Measurements from ENCODE around the gene COL6A1. TPM values are rescaled to one million over a fixed set of nuclear protein-coding genes. Genes with fewer than 3 reads are reported as not detected.

Gene COL6A1
- total RNA-seq, 1 experiment from 2014 or later: 87.5 TPM

GRCh38 chr21:46014828-46015227, 33.3 kb downstream of the COL6A1 start:
- Histone ChIP-seq H3K9ac (ENCODE audit: low read length) (no peak overlapping the region), H4K20me1 (ENCODE audit: insufficient read depth) (no peaks in the 10 kb centered on the region), H3K4me1 (ENCODE audit: control insufficient read depth in 1 of 2, insufficient read depth in 2 of 2, low read length in 2 of 2) (no peaks in the 10 kb centered on the region), H3K9me2 (ENCODE audit: insufficient read depth) (no peaks in the 10 kb centered on the region), H3K36me3 (ENCODE audit: control insufficient read depth in 1 of 2, insufficient read depth in 2 of 2, low read length in 2 of 2) (no peaks in the 10 kb centered on the region), H3K4me3 (replicated peaks in 1 of 2; ENCODE audit: low read depth in 1 of 2, low read length in 2 of 2) (no peak overlapping the region), H3K27ac (ENCODE audit: low read depth, low read length) (no peak overlapping the region), H3K79me2 (ENCODE audit: insufficient read depth, low read length) (no peaks in the 10 kb centered on the region), H3K9me3 (ENCODE audit: control insufficient read depth in 1 of 2, insufficient read depth in 1 of 2, low read depth in 1 of 2, low read length in 2 of 2) (no peaks in the 10 kb centered on the region), H3K27me3 (ENCODE audit: insufficient read depth, low read length) (peaks cover 46% of the 10 kb centered on the region), H3K4me2 (ENCODE audit: low read length) (no peak overlapping the region), H2AFZ (ENCODE audit: low read depth, low read length, poor library complexity, severe bottlenecking) (no peak overlapping the region)
- CTCF ChIA-PET: interaction anchor here (1.3 kb wide), 1 partner anchor 41 kb away, joined by 3 read pairs; no protein-coding TSS in a partner anchor
- POLR2A ChIA-PET: no interaction called here
- ATAC-seq (no peak), DNase-seq (ENCODE audit: low read depth, low spot score) (no peak)
- intact Hi-C loops (cut with micrococcal nuclease): no loop called here
- no TSS peak for BruUV-seq (replicated peaks)
- RAD21 ChIA-PET (ENCODE audit: low non-redundant PET in 1 of 2, low total read pairs in 2 of 2, uncharacterized antibody in 2 of 2, unreplicated experiment in 2 of 2): no interaction called here
- TF ChIP-seq TCF7L2 (IDR thresholded peaks at IDR 0.05; ENCODE audit: borderline replicate concordance, extremely low read depth, insufficient read depth, insufficient read length) (no peak), RAD21 (IDR thresholded peaks at IDR 0.05; ENCODE audit: low read depth) (no peak), EZH2phosphoT487 (IDR thresholded peaks at IDR 0.05; ENCODE audit: borderline replicate concordance) (no peak), SRF (IDR thresholded peaks at IDR 0.05; ENCODE audit: low read depth) (no peak), CBX3 (IDR thresholded peaks at IDR 0.05; ENCODE audit: low read depth) (no peak), ELF1 (IDR thresholded peaks at IDR 0.05; ENCODE audit: borderline replicate concordance, low read depth) (no peak), POLR2AphosphoS5 (IDR thresholded peaks at IDR 0.05; ENCODE audit: low read depth, low read length) (no peak), YY1 (IDR thresholded peaks at IDR 0.05; ENCODE audit: extremely low read depth, insufficient replicate concordance, low read depth, low read length) (no peak), ATF3 (IDR thresholded peaks at IDR 0.05) (no peak), MAX (IDR thresholded peaks at IDR 0.05) (no peak), SIN3A (IDR thresholded peaks at IDR 0.05; ENCODE audit: low read depth) (no peak), CEBPB (IDR thresholded peaks at IDR 0.05; ENCODE audit: low read depth) (no peak)

- H3K4me3 ChIP-seq (replicated peaks in 1 of 2; ENCODE audit: low read depth in 1 of 2, low read length in 2 of 2): no peak overlapping the region
- no peaks in the 10 kb centered on the region for H3K4me1 ChIP-seq (ENCODE audit: control insufficient read depth in 1 of 2, insufficient read depth in 2 of 2, low read length in 2 of 2)
- BruUV-seq (replicated peaks): no TSS peak
- intact Hi-C loops (cut with micrococcal nuclease): no loop called here
- no peaks in the 10 kb centered on the region for H3K79me2 ChIP-seq (ENCODE audit: insufficient read depth, low read length)
- H3K9me3 ChIP-seq (ENCODE audit: control insufficient read depth in 1 of 2, insufficient read depth in 1 of 2, low read depth in 1 of 2, low read length in 2 of 2): no peaks in the 10 kb centered on the region
- DNase-seq (ENCODE audit: low read depth, low spot score) (no peak), ATAC-seq (no peak)
- H4K20me1 ChIP-seq (ENCODE audit: insufficient read depth): no peaks in the 10 kb centered on the region
- POLR2A ChIA-PET: no interaction called here
- H3K27me3 ChIP-seq (ENCODE audit: insufficient read depth, low read length): peaks cover 46% of the 10 kb centered on the region
- TF ChIP-seq CEBPB (IDR thresholded peaks at IDR 0.05; ENCODE audit: low read depth): no peak
- TF ChIP-seq SRF (IDR thresholded peaks at IDR 0.05; ENCODE audit: low read depth): no peak
- no peak for TF ChIP-seq ATF3 (IDR thresholded peaks at IDR 0.05)
- TF ChIP-seq REST (IDR thresholded peaks at IDR 0.05; ENCODE audit: low read depth): no peak
- no peak for TF ChIP-seq ELF1 (IDR thresholded peaks at IDR 0.05; ENCODE audit: borderline replicate concordance, low read depth)
- TF ChIP-seq EZH2phosphoT487 (IDR thresholded peaks at IDR 0.05; ENCODE audit: borderline replicate concordance): no peak
- no peak for TF ChIP-seq ZNF274 (IDR thresholded peaks at IDR 0.05; ENCODE audit: low read depth, low read length)
- no peak for TF ChIP-seq FOSL1 (IDR thresholded peaks at IDR 0.05; ENCODE audit: low read depth)
- no peak for TF ChIP-seq MAX (IDR thresholded peaks at IDR 0.05)
- no peak for TF ChIP-seq ZFX (IDR thresholded peaks at IDR 0.05)
- no peak for TF ChIP-seq SIN3A (IDR thresholded peaks at IDR 0.05; ENCODE audit: low read depth)
- H2AFZ ChIP-seq (ENCODE audit: low read depth, low read length, poor library complexity, severe bottlenecking): no peak overlapping the region
- no peaks in the 10 kb centered on the region for H3K9me2 ChIP-seq (ENCODE audit: insufficient read depth)
- no peak overlapping the region for H3K4me2 ChIP-seq (ENCODE audit: low read length)
- CTCF ChIA-PET: no interaction called here
- no peaks in the 10 kb centered on the region for H3K36me3 ChIP-seq (ENCODE audit: control insufficient read depth in 1 of 2, insufficient read depth in 2 of 2, low read length in 2 of 2)
- RAD21 ChIA-PET (ENCODE audit: low non-redundant PET in 1 of 2, low total read pairs in 2 of 2, uncharacterized antibody in 2 of 2, unreplicated experiment in 2 of 2): no interaction called here
- H3K9ac ChIP-seq (ENCODE audit: low read length): no peak overlapping the region
- H3K27ac ChIP-seq (ENCODE audit: low read depth, low read length): no peak overlapping the region
Observed at GRCh38 chr21:46017148-46017547, 35.6 kb downstream of the COL6A1 start.
